PC-9 (cell line): ENCODE data around the gene CNTN5. TPM values are rescaled to one million over a fixed set of nuclear protein-coding genes. Genes with fewer than 3 reads are reported as not detected.

Experiments
- BruUV-seq: library from RNA; stranded (reverse); fragments of 400-500 nt; replicated peaks from 2 replicates; lab custom pipeline; 2021; lab: Mats Ljungman, UMichigan
- CTCF ChIA-PET: fragments of 300-600 bp; sonication (Branson Sonifier 250); formaldehyde crosslinking; loops from one replicate; lab custom pipeline; 2022; ENCODE audit warnings: antibody characterized with exemption; lab: Charles Lee
- POLR2A ChIA-PET: fragments of 300-600 bp; sonication (Branson Sonifier 250); formaldehyde crosslinking; loops from one replicate; lab custom pipeline; 2022; ENCODE audit warnings: antibody characterized with exemption; ENCODE audit not compliant: unreplicated experiment; lab: Charles Lee
- DNase-seq, 2 experiments: peaks; one replicate each; pipeline versions ENCODE4 v3.0.0 to v3.0.0-alpha.2; 2015 to 2022; ENCODE audit warnings: mixed read lengths in 1 of 2
- H2AFZ ChIP-seq: fragments of 200-600 bp; sonication (generic); 2 replicates; pipeline ENCODE4 v1.8.1; 2017; ENCODE audit warnings: antibody characterized with exemption
- H3F3A ChIP-seq: fragments of 200-600 bp; sonication (generic); 2 replicates; pipeline ENCODE4 v1.8.1; 2017; ENCODE audit warnings: antibody characterized with exemption, mild to moderate bottlenecking, low read depth; ENCODE audit not compliant: insufficient read depth
- H3K27ac ChIP-seq: fragments of 200-600 bp; sonication (generic); 2 replicates; pipeline ENCODE4 v1.6.1; 2016; ENCODE audit warnings: mixed run types
- H3K27me3 ChIP-seq: fragments of 200-600 bp; sonication (generic); 2 replicates; pipeline ENCODE4 v1.6.1; 2016; ENCODE audit warnings: low read depth, mixed run types; ENCODE audit not compliant: insufficient read depth
- H3K36me3 ChIP-seq: fragments of 200-600 bp; sonication (generic); 2 replicates; pipeline ENCODE4 v1.6.1; 2016; ENCODE audit warnings: low read depth, mixed run types
- H3K4me1 ChIP-seq: fragments of 200-600 bp; sonication (generic); replicated peaks from 2 replicates; pipeline ENCODE4 v1.6.1; 2016; ENCODE audit warnings: mixed run types; ENCODE audit not compliant: insufficient read depth
- H3K4me2 ChIP-seq: fragments of 200-600 bp; sonication (generic); 2 replicates; pipeline ENCODE4 v1.6.1; 2017; ENCODE audit warnings: mixed run types
- H3K4me3 ChIP-seq: fragments of 200-600 bp; sonication (generic); 2 replicates; pipeline ENCODE4 v1.6.1; 2016; ENCODE audit warnings: mixed run types
- H3K79me2 ChIP-seq: fragments of 200-600 bp; sonication (generic); 2 replicates; pipeline ENCODE4 v1.6.1; 2017; ENCODE audit warnings: low read depth, mixed run types
- H3K9me2 ChIP-seq: fragments of 200-600 bp; sonication (generic); 2 replicates; pipeline ENCODE4 v1.8.1; 2017; ENCODE audit warnings: mild to moderate bottlenecking; ENCODE audit not compliant: insufficient read depth
- H3K9me3 ChIP-seq: fragments of 200-600 bp; sonication (generic); 2 replicates; pipeline ENCODE4 v1.8.1; 2016; ENCODE audit warnings: low read depth; ENCODE audit not compliant: insufficient read depth
- H4K20me1 ChIP-seq: fragments of 200-600 bp; sonication (generic); 2 replicates; pipeline ENCODE4 v1.8.1; 2017; ENCODE audit not compliant: insufficient read depth
- EZH2 ChIP-seq: fragments of 200-600 bp; sonication (generic); IDR thresholded peaks from 2 replicates; pipeline ENCODE4 v1.8.0; 2017; ENCODE audit warnings: antibody characterized with exemption, low read depth
- intact Hi-C: fragments of 100-400 bp; cut with micrococcal nuclease; formaldehyde crosslinking; loops from one replicate; pipeline ENCODE4 v1.10.0; 2022; ENCODE audit not compliant: unreplicated experiment
- total RNA-seq: library from RNA; stranded (reverse); gene quantifications from 2 replicates; pipeline ENCODE4 v1.2.3, GENCODE V29; 2021
- TF ChIP-seq, protein P1 (sequence below): fragments of 200-600 bp; sonication (generic); conservative IDR thresholded peaks from 2 replicates; pipeline ENCODE4 v1.6.1; 2017; ENCODE audit warnings: mixed run types, antibody characterized with exemption, mild to moderate bottlenecking, moderate library complexity

Gene CNTN5
- total RNA-seq, 1 experiment from 2014 or later: not detected

DNA sequence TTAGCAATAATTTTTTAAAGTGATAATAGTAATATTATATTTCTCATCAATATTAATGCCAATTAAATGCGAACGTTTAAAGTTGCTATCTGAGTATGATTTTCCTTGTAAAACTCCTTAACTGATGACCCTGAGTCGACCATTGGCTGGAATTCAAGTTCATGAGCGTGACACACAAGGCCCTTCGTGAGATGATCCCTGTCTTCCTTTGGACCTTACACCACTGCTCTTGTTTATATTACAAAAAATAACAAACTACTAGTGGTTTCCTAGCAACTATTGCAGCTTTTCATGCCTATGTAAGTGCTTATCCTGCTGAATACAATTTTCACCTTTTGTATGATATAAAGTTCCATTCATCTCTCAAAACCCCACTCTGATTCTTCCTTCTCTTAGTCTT, 752.9 kb downstream of the CNTN5 start:
- no peaks in the 10 kb centered on the region for H3K79me2 ChIP-seq
- no peak overlapping the region for H3K4me3 ChIP-seq
- no peaks in the 10 kb centered on the region for H3K4me1 ChIP-seq
- BruUV-seq: no TSS peak
- ChIA-PET CTCF (no interaction called here), POLR2A (no interaction called here)
- H3K9me2 ChIP-seq: no peaks in the 10 kb centered on the region
- H3K27ac ChIP-seq: no peak overlapping the region
- H2AFZ ChIP-seq: no peak overlapping the region
- H4K20me1 ChIP-seq: no peaks in the 10 kb centered on the region; the same call in 1 of the 2 replicates
- H3K36me3 ChIP-seq: no peaks in the 10 kb centered on the region
- no peaks in the 10 kb centered on the region for H3K27me3 ChIP-seq
- H3K4me2 ChIP-seq: no peak overlapping the region
- no peak for DNase-seq
- H3F3A ChIP-seq: no peaks in the 10 kb centered on the region
- no peaks in the 10 kb centered on the region for H3K9me3 ChIP-seq
- intact Hi-C loops: loop anchor here (1.0 kb wide), 1 partner anchor 24 kb away; no protein-coding TSS in a partner anchor
- TF ChIP-seq, protein P1, sequence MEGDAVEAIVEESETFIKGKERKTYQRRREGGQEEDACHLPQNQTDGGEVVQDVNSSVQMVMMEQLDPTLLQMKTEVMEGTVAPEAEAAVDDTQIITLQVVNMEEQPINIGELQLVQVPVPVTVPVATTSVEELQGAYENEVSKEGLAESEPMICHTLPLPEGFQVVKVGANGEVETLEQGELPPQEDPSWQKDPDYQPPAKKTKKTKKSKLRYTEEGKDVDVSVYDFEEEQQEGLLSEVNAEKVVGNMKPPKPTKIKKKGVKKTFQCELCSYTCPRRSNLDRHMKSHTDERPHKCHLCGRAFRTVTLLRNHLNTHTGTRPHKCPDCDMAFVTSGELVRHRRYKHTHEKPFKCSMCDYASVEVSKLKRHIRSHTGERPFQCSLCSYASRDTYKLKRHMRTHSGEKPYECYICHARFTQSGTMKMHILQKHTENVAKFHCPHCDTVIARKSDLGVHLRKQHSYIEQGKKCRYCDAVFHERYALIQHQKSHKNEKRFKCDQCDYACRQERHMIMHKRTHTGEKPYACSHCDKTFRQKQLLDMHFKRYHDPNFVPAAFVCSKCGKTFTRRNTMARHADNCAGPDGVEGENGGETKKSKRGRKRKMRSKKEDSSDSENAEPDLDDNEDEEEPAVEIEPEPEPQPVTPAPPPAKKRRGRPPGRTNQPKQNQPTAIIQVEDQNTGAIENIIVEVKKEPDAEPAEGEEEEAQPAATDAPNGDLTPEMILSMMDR: no peak
- TF ChIP-seq EZH2: no peak

DNA sequence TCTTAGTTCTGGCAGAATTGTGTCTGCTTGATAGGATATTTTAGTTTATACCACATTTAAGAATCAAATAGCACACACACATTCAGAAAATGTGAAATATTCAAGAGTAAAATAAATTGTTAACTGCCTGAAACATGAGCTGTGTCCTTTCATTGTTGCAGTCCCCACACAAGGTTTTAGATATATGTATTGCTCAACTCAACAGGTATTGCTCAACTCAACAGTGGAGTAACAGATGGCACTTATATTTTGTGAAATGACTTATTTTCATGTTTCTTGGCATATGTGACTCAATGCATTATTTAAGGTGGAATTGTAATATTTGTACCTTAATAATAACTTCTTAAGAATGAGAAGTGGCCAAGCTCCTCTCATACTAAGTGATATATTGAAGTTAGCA, 760.3 kb downstream of the CNTN5 start:
- H3K4me2 ChIP-seq: no peak overlapping the region
- TF ChIP-seq EZH2: no peak
- TF ChIP-seq, protein P1: no peak
- no peak overlapping the region for H3K4me3 ChIP-seq
- no peaks in the 10 kb centered on the region for H3K36me3 ChIP-seq
- no peaks in the 10 kb centered on the region for H3K9me2 ChIP-seq
- no peaks in the 10 kb centered on the region for H3K4me1 ChIP-seq
- H3K27ac ChIP-seq: no peak overlapping the region
- no peaks in the 10 kb centered on the region for H3F3A ChIP-seq
- BruUV-seq: no TSS peak
- intact Hi-C loops: no loop called here
- no peaks in the 10 kb centered on the region for H3K27me3 ChIP-seq
- no peak overlapping the region for H2AFZ ChIP-seq
- no peaks in the 10 kb centered on the region; the same call in 1 of the 2 replicates for H4K20me1 ChIP-seq
- no peaks in the 10 kb centered on the region for H3K9me3 ChIP-seq
- no peak for DNase-seq
- no peaks in the 10 kb centered on the region for H3K79me2 ChIP-seq
- POLR2A ChIA-PET: no interaction called here
- CTCF ChIA-PET: no interaction called here

DNA sequence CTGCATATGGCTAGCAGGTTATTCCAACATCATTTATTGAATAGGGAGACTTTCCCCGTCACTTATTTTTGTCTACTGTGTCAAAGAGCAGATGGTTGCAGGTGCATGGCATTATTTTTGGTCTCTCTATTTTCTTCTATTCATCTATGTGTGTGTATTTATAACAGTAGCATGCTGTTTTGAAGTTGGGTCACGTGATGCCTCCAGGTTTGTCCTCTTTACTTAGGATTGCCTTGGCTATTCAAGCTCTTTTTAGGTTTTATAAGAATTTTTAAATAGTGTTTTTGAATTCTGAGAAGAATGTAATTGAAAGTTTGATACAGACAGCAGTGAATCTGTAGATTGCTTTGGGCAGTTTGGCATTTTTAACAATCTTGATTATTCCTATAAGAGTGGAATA, 770.6 kb downstream of the CNTN5 start:
- no TSS peak for BruUV-seq
- Histone ChIP-seq H3K79me2 (no peaks in the 10 kb centered on the region), H3K9me3 (no peaks in the 10 kb centered on the region), H3F3A (no peaks in the 10 kb centered on the region), H3K4me3 (no peak overlapping the region), H4K20me1 (no peaks in the 10 kb centered on the region), H3K27me3 (no peaks in the 10 kb centered on the region), H3K4me1 (no peaks in the 10 kb centered on the region), H3K36me3 (no peaks in the 10 kb centered on the region), H2AFZ (no peak overlapping the region), H3K27ac (no peak overlapping the region), H3K4me2 (no peak overlapping the region), H3K9me2 (no peaks in the 10 kb centered on the region)
- ChIA-PET CTCF (no interaction called here), POLR2A (no interaction called here)
- TF ChIP-seq EZH2: no peak
- TF ChIP-seq, protein P1: no peak
- intact Hi-C loops: no loop called here
- no peak for DNase-seq
